ENCODE measurements around the gene TMOD2.

TMOD2 gene

GRCh38 chr15:51863131-51863530 is 111.7 kb downstream of the TMOD2 start:
- no peak for DNase-seq

- no peak for DNase-seq
Measured at GRCh38 chr15:51864408-51865056, 113.1 kb downstream of the TMOD2 start.

DNA sequence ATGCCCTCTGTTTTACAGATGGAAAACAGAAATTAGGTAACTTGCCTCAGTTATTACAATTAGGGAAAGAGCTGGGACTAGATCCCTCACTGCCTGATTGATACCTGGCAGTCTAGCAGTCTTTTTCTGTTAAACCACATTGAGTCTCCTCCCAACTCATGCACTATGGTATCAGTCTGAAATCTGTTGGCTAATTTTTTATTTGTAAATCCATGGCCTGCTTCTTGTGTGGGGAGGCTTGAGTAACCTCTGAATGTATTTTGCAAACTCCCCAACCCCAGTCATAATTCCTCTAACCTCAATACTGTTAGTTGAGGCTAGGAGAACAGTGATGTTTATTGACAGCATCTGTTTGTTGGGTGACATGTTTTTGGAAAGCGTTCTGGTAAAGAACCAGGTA is 113.9 kb downstream of the TMOD2 start:
- no peak for DNase-seq

Data from CD4-positive, alpha-beta T cell treated with Interleukin-10 for 1 hour (primary cell).